ENCODE results near the gene PRKCH. TPM values are rescaled to one million over a fixed set of nuclear protein-coding genes. Genes with fewer than 3 reads are reported as not detected.

The PRKCH gene
- polyA plus RNA-seq, 2 of the 4 experiments (the other 2 are of a cell fraction): 10.0 to 10.2 TPM

DNA sequence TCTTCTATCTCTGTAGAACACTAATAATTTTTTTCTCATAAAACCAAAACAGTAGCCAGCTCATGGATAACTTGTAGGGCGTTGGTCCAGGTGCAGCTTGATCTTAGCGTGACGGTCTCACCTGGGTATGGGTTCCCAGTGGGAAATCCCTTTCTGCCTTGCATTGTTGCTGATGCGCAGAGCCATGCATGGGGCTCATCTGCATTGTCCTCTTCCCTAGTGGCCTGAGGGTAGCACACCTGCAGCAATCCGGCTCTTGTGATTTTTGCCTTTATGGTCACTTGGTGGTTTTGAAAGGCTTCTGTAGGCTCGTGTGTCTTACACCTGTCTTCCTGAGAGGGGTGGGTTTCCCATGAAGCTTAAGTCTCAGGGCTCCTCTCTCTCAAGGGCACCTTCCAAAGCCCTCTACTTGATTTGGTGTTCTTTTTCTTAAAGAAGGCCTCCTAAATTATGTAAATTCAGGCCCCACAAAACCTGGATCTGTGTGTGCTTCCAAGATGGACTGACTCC, 130.6 kb downstream of the PRKCH start (continued):
- TF ChIP-seq, protein P1, sequence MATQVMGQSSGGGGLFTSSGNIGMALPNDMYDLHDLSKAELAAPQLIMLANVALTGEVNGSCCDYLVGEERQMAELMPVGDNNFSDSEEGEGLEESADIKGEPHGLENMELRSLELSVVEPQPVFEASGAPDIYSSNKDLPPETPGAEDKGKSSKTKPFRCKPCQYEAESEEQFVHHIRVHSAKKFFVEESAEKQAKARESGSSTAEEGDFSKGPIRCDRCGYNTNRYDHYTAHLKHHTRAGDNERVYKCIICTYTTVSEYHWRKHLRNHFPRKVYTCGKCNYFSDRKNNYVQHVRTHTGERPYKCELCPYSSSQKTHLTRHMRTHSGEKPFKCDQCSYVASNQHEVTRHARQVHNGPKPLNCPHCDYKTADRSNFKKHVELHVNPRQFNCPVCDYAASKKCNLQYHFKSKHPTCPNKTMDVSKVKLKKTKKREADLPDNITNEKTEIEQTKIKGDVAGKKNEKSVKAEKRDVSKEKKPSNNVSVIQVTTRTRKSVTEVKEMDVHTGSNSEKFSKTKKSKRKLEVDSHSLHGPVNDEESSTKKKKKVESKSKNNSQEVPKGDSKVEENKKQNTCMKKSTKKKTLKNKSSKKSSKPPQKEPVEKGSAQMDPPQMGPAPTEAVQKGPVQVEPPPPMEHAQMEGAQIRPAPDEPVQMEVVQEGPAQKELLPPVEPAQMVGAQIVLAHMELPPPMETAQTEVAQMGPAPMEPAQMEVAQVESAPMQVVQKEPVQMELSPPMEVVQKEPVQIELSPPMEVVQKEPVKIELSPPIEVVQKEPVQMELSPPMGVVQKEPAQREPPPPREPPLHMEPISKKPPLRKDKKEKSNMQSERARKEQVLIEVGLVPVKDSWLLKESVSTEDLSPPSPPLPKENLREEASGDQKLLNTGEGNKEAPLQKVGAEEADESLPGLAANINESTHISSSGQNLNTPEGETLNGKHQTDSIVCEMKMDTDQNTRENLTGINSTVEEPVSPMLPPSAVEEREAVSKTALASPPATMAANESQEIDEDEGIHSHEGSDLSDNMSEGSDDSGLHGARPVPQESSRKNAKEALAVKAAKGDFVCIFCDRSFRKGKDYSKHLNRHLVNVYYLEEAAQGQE (IDR thresholded peaks at IDR 0.05): no peak
- no peak for TF ChIP-seq RNF2 (IDR thresholded peaks at IDR 0.05; ENCODE audit: borderline replicate concordance, low read depth)

DNA sequence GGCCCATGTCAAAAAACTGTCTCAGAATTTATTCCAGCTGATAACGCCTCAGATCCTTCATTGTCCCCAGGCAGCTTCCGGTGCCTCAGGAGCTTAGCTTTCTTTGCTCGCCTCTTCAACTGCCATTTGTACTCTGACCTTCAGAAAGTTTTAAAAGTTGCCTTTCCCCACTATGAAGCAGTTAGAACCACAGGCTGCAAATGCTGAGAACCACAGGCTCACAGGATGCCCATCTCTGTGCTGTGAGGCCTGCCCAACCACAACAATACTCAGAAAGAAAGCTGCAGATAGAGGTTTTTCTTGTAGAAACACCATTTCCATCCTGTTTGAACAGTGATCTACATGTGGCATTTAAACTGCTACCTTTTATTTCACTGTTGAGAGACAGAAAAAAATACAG, 131.1 kb downstream of the PRKCH start:
- 87% methylated on average over 3 of the region's 3 CpGs for WGBS (ENCODE audit: missing lambda C conversion rate)
- Histone ChIP-seq H3K4me1 (no peaks in the 10 kb centered on the region), H3K4me2 (no peak overlapping the region), H3K9me3 (no peaks in the 10 kb centered on the region), H3K4me3 (no peak overlapping the region), H3K27ac (no peak overlapping the region)
- TF ChIP-seq, protein P1 (IDR thresholded peaks at IDR 0.05): no peak
- TF ChIP-seq, protein P2, sequence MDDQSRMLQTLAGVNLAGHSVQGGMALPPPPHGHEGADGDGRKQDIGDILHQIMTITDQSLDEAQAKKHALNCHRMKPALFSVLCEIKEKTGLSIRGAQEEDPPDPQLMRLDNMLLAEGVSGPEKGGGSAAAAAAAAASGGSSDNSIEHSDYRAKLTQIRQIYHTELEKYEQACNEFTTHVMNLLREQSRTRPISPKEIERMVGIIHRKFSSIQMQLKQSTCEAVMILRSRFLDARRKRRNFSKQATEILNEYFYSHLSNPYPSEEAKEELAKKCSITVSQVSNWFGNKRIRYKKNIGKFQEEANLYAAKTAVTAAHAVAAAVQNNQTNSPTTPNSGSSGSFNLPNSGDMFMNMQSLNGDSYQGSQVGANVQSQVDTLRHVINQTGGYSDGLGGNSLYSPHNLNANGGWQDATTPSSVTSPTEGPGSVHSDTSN (IDR thresholded peaks at IDR 0.05): no peak
- TF ChIP-seq ZFP36 (IDR thresholded peaks at IDR 0.05; ENCODE audit: borderline replicate concordance, partially characterized antibody) (no peak), EP300 (IDR thresholded peaks at IDR 0.05) (no peak), MAFK (IDR thresholded peaks at IDR 0.05; ENCODE audit: partially characterized antibody) (no peak), ESRRA (IDR thresholded peaks at IDR 0.05; ENCODE audit: borderline replicate concordance, low read length) (no peak), JUN (IDR thresholded peaks at IDR 0.05) (no peak), RARB (CRISPR knock-in tag; IDR thresholded peaks at IDR 0.05) (no peak), RFX5 (IDR thresholded peaks at IDR 0.05) (no peak), CBX8 (IDR thresholded peaks at IDR 0.05) (no peak), CHD4 (IDR thresholded peaks at IDR 0.05; ENCODE audit: borderline replicate concordance) (no peak)
- TF ChIP-seq, protein P3, sequence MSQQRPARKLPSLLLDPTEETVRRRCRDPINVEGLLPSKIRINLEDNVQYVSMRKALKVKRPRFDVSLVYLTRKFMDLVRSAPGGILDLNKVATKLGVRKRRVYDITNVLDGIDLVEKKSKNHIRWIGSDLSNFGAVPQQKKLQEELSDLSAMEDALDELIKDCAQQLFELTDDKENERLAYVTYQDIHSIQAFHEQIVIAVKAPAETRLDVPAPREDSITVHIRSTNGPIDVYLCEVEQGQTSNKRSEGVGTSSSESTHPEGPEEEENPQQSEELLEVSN (IDR thresholded peaks at IDR 0.05; ENCODE audit: borderline replicate concordance, low read depth): no peak
- TF ChIP-seq, protein P4, sequence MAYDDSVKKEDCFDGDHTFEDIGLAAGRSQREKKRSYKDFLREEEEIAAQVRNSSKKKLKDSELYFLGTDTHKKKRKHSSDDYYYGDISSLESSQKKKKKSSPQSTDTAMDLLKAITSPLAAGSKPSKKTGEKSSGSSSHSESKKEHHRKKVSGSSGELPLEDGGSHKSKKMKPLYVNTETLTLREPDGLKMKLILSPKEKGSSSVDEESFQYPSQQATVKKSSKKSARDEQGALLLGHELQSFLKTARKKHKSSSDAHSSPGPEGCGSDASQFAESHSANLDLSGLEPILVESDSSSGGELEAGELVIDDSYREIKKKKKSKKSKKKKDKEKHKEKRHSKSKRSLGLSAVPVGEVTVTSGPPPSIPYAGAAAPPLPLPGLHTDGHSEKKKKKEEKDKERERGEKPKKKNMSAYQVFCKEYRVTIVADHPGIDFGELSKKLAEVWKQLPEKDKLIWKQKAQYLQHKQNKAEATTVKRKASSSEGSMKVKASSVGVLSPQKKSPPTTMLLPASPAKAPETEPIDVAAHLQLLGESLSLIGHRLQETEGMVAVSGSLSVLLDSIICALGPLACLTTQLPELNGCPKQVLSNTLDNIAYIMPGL (CRISPR knock-in tag; IDR thresholded peaks at IDR 0.05; ENCODE audit: borderline replicate concordance): no peak
- no peak for DNase-seq (ENCODE audit: low read depth in 1 of 2, low spot score in 1 of 2)
- POLR2A ChIA-PET: no interaction called here
- CTCF ChIA-PET: interaction anchor here (1.0 to 3.4 kb wide), 3 partner anchors 8 to 385 kb away, joined by 4 to 31 read pairs (median 4); no protein-coding TSS in a partner anchor
- FAIRE-seq: no peak
- no peak for ATAC-seq

Data from A549 (cell line).